GM19328 (cell line): ENCODE data around the gene KRTAP9-1.
"Not testable (repeated sequence)": the region's sequence is repeated elsewhere in the genome, so short reads cannot be mapped to it uniquely, and the experiment has no call there.

Experiments used
- ATAC-seq: cut with Tn5 transposase; IDR thresholded peaks from one replicate; pipeline ENCODE4 v1.9.1; 2021; ENCODE audit warnings: mild to moderate bottlenecking, moderate library complexity; ENCODE audit not compliant: unreplicated experiment

Gene KRTAP9-1

GRCh38 chr17:41178843-41179616 lies 10.7 kb upstream of the KRTAP9-1 start:
- ATAC-seq, result no peak

GRCh38 chr17:41184480-41184961 lies 5.2 kb upstream of the KRTAP9-1 start, which contains the start of gene KRTAP4-1:
Gene KRTAP4-1 (minus strand): TSS chr17:41184911. CDS start chr17:41184854, 57 bp downstream.
- no peak for ATAC-seq

- no peak for ATAC-seq
Observed at GRCh38 chr17:41185001-41185400, 4.7 kb upstream of the KRTAP9-1 start.

GRCh38 chr17:41186872-41187271 lies 2.8 kb upstream of the KRTAP9-1 start:
- no peak for ATAC-seq

GRCh38 chr17:41190328-41190727 lies 641 bp downstream of the KRTAP9-1 start:
- no peak for ATAC-seq

GRCh38 chr17:41196068-41196467 lies 6.4 kb downstream of the KRTAP9-1 start:
- no peak for ATAC-seq

GRCh38 chr17:41199421-41200078 lies 9.9 kb downstream of the KRTAP9-1 start:
- no peak for ATAC-seq

- no peak for ATAC-seq
Observed at GRCh38 chr17:41211845-41212466, 22.3 kb downstream of the KRTAP9-1 start.

GRCh38 chr17:41212524-41213169 lies 23.0 kb downstream of the KRTAP9-1 start:
- ATAC-seq, result no peak

- ATAC-seq, result no peak
Observed at GRCh38 chr17:41215681-41216080, 26.0 kb downstream of the KRTAP9-1 start.

GRCh38 chr17:41223821-41224220 lies 34.1 kb downstream of the KRTAP9-1 start:
- no peak for ATAC-seq

GRCh38 chr17:41226051-41226450 lies 36.4 kb downstream of the KRTAP9-1 start:
- ATAC-seq, result no peak

GRCh38 chr17:41226598-41227095 lies 37.0 kb downstream of the KRTAP9-1 start, which contains the start of gene KRTAP9-2:
Gene KRTAP9-2 (plus strand): TSS chr17:41226648. CDS start chr17:41226655, 7 bp downstream.
- ATAC-seq, result not testable (repeated sequence)

- ATAC-seq, result no peak
Observed at GRCh38 chr17:41230094-41230493, 40.4 kb downstream of the KRTAP9-1 start.

- ATAC-seq, result no peak
Observed at GRCh38 chr17:41231731-41232130, 42.0 kb downstream of the KRTAP9-1 start.

- ATAC-seq, result not testable (repeated sequence)
Observed at GRCh38 chr17:41232399-41233105, 42.9 kb downstream of the KRTAP9-1 start, which contains the start of gene KRTAP9-3. Gene KRTAP9-3 (plus strand): TSS chr17:41232449. CDS start chr17:41232502, 53 bp downstream.

- ATAC-seq, result not testable (repeated sequence)
Observed at GRCh38 chr17:41237116-41237515, 47.4 kb downstream of the KRTAP9-1 start.

- ATAC-seq, result not testable (repeated sequence)
Observed at GRCh38 chr17:41237949-41238437, 48.3 kb downstream of the KRTAP9-1 start, which contains the start of gene KRTAP9-8. Gene KRTAP9-8 (plus strand): TSS chr17:41237999. CDS start chr17:41238052, 53 bp downstream.
